Measurements from ENCODE around the gene NXN.
"Not testable (repeated sequence)": the region's sequence is repeated elsewhere in the genome, so short reads cannot be mapped to it uniquely, and the experiment has no call there.

GRCh38 chr17:867238-867637 lies 112.3 kb downstream of the NXN start:
- TF ChIP-seq POLR2A, CTCF (IDR thresholded peaks at IDR 0.05): not testable (repeated sequence)
